ENCODE results near the gene GOLGA6L7. TPM values are rescaled to one million over a fixed set of nuclear protein-coding genes. Genes with fewer than 3 reads are reported as not detected.

The GOLGA6L7 gene
- total RNA-seq, 1 experiment from 2014 or later = not detected

DNA sequence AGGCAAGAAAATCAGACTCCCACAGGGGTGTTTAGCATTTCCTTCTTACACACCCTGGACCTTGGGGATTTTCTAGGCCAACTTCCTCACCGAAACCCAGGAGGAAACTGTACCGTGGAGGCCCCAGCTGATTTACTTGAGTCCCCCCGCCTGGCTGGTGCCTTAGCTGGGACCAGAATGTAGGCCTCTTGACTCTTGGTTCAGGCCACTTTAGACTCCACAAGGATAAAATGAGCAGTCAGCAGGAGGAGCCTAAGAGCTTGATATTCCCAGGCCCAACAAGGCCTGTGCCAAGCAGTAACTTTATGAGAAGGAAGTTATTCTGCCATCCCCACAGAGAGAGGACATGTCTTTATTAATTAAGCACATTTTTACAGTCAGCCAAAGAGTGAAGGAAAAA, 32.7 kb upstream of the GOLGA6L7 start:
- no peak for DNase-seq (ENCODE audit: unreplicated experiment)
- peak overlapping the region; percentile 20 for H3K27ac Mint-ChIP-seq (ENCODE audit: low read depth, unreplicated experiment)
- TF ChIP-seq, protein P1, sequence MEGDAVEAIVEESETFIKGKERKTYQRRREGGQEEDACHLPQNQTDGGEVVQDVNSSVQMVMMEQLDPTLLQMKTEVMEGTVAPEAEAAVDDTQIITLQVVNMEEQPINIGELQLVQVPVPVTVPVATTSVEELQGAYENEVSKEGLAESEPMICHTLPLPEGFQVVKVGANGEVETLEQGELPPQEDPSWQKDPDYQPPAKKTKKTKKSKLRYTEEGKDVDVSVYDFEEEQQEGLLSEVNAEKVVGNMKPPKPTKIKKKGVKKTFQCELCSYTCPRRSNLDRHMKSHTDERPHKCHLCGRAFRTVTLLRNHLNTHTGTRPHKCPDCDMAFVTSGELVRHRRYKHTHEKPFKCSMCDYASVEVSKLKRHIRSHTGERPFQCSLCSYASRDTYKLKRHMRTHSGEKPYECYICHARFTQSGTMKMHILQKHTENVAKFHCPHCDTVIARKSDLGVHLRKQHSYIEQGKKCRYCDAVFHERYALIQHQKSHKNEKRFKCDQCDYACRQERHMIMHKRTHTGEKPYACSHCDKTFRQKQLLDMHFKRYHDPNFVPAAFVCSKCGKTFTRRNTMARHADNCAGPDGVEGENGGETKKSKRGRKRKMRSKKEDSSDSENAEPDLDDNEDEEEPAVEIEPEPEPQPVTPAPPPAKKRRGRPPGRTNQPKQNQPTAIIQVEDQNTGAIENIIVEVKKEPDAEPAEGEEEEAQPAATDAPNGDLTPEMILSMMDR (IDR thresholded peaks at IDR 0.05; ENCODE audit: unreplicated experiment) = no peak
- ChIA-PET POLR2A (no interaction called here), CTCF (interaction anchor here (0.7 to 0.8 kb wide), 2 partner anchors 95 to 835 kb away, joined by 3 to 4 read pairs; no protein-coding TSS in a partner anchor)
- no peaks in the 10 kb centered on the region for H3K36me3 Mint-ChIP-seq (ENCODE audit: insufficient read depth, unreplicated experiment)
- intact Hi-C loops (cut with micrococcal nuclease) = no loop called here
- no TSS peak for BruUV-seq (replicated peaks)
- no peaks in the 10 kb centered on the region for H3K27me3 Mint-ChIP-seq (ENCODE audit: insufficient read depth, unreplicated experiment)
- no peaks in the 10 kb centered on the region for H3K9me3 Mint-ChIP-seq (ENCODE audit: unreplicated experiment)
- H3K4me1 Mint-ChIP-seq (ENCODE audit: insufficient read depth, unreplicated experiment) = no peaks in the 10 kb centered on the region
- no peak overlapping the region for H3K4me3 Mint-ChIP-seq (ENCODE audit: unreplicated experiment)

- no peaks in the 10 kb centered on the region for H3K9me3 Mint-ChIP-seq (ENCODE audit: unreplicated experiment)
- H3K27ac Mint-ChIP-seq (ENCODE audit: low read depth, unreplicated experiment) = no peak overlapping the region
- no peak for DNase-seq (ENCODE audit: unreplicated experiment)
- intact Hi-C loops (cut with micrococcal nuclease) = no loop called here
- TF ChIP-seq, protein P1 (IDR thresholded peaks at IDR 0.05; ENCODE audit: unreplicated experiment) = no peak
- no peak overlapping the region for H3K4me3 Mint-ChIP-seq (ENCODE audit: unreplicated experiment)
- H3K4me1 Mint-ChIP-seq (ENCODE audit: insufficient read depth, unreplicated experiment) = no peaks in the 10 kb centered on the region
- CTCF ChIA-PET = interaction anchor here (0.7 to 0.8 kb wide), 2 partner anchors 95 to 835 kb away, joined by 3 to 4 read pairs; no protein-coding TSS in a partner anchor
- H3K36me3 Mint-ChIP-seq (ENCODE audit: insufficient read depth, unreplicated experiment) = no peaks in the 10 kb centered on the region
- POLR2A ChIA-PET = no interaction called here
- no peaks in the 10 kb centered on the region for H3K27me3 Mint-ChIP-seq (ENCODE audit: insufficient read depth, unreplicated experiment)
- BruUV-seq (replicated peaks) = no TSS peak
Measured at GRCh38 chr15:28880680-28881079, 32.2 kb upstream of the GOLGA6L7 start.

GRCh38 chr15:28879551-28879950, 31.1 kb upstream of the GOLGA6L7 start:
- Mint-ChIP-seq H3K36me3 (ENCODE audit: insufficient read depth, unreplicated experiment) (no peaks in the 10 kb centered on the region), H3K27ac (ENCODE audit: low read depth, unreplicated experiment) (no peak overlapping the region), H3K4me3 (ENCODE audit: unreplicated experiment) (no peak overlapping the region), H3K9me3 (ENCODE audit: unreplicated experiment) (no peaks in the 10 kb centered on the region), H3K27me3 (ENCODE audit: insufficient read depth, unreplicated experiment) (no peaks in the 10 kb centered on the region), H3K4me1 (ENCODE audit: insufficient read depth, unreplicated experiment) (no peaks in the 10 kb centered on the region)
- ChIA-PET POLR2A (no interaction called here), CTCF (no interaction called here)
- TF ChIP-seq, protein P1 (IDR thresholded peaks at IDR 0.05; ENCODE audit: unreplicated experiment) = no peak
- intact Hi-C loops (cut with micrococcal nuclease) = no loop called here
- BruUV-seq (replicated peaks) = no TSS peak
- DNase-seq (ENCODE audit: unreplicated experiment) = no peak

DNA sequence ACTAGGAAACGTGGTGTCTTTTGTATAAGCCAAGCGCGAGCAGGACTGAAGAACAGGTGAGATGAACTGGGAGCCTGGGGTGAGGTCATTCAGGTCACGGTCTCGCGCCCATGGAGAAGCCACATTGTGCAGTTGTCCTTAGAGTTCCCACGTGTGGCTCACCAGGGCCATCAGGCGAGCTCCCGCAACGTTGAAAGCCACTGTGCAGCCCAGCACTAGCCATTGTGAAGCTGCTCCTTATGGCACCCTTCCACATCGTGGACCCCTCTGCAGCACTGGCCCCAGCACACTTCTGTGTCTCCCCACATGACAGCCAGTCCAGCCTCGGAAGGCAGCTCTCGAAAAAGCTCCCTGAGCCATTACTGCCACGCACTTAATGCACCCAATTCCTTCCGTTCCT, 29.8 kb upstream of the GOLGA6L7 start:
- no peaks in the 10 kb centered on the region for H3K9me3 Mint-ChIP-seq (ENCODE audit: unreplicated experiment)
- no peaks in the 10 kb centered on the region for H3K27me3 Mint-ChIP-seq (ENCODE audit: insufficient read depth, unreplicated experiment)
- intact Hi-C loops (cut with micrococcal nuclease) = no loop called here
- H3K36me3 Mint-ChIP-seq (ENCODE audit: insufficient read depth, unreplicated experiment) = no peaks in the 10 kb centered on the region
- CTCF ChIA-PET = interaction anchor here (0.6 to 1.0 kb wide), 2 partner anchors 16 to 1197 kb away, joined by 4 read pairs; no protein-coding TSS in a partner anchor
- POLR2A ChIA-PET = no interaction called here
- TF ChIP-seq, protein P1 (IDR thresholded peaks at IDR 0.05; ENCODE audit: unreplicated experiment) = no peak
- no peak overlapping the region for H3K27ac Mint-ChIP-seq (ENCODE audit: low read depth, unreplicated experiment)
- no peaks in the 10 kb centered on the region for H3K4me1 Mint-ChIP-seq (ENCODE audit: insufficient read depth, unreplicated experiment)
- no peak overlapping the region for H3K4me3 Mint-ChIP-seq (ENCODE audit: unreplicated experiment)
- DNase-seq (ENCODE audit: unreplicated experiment) = no peak
- BruUV-seq (replicated peaks) = no TSS peak

All from MCF 10A (cell line).